Fibroblast of lung (primary cell): ENCODE results near the gene ZNF385A. TPM values are rescaled to one million over a fixed set of nuclear protein-coding genes. Genes with fewer than 3 reads are reported as not detected.

Source experiments
- DNase-seq, 2 donors: peaks; one replicate each; pipeline versions ENCODE4 v3.0.0 to v3.0.0-alpha.2; 2010; ENCODE audit warnings: low read depth in 2 of 2
- H2AFZ ChIP-seq: 2 replicates; pipeline ENCODE4 v1.5.1; 2012; ENCODE audit warnings: low read length, control low read depth, inconsistent platforms
- H3K27ac ChIP-seq: 2 replicates; pipeline ENCODE4 v1.5.1; 2011; ENCODE audit warnings: low read length, control low read depth; ENCODE audit not compliant: insufficient read depth
- H3K27me3 ChIP-seq: 2 replicates; pipeline ENCODE4 v1.5.1; 2011; ENCODE audit warnings: mild to moderate bottlenecking, low read length; ENCODE audit not compliant: control insufficient read depth, insufficient read depth
- H3K36me3 ChIP-seq: 2 replicates; pipeline ENCODE4 v1.5.1; 2011; ENCODE audit warnings: low read length; ENCODE audit not compliant: control insufficient read depth, insufficient read depth
- H3K4me1 ChIP-seq: 2 replicates; pipeline ENCODE4 v1.5.1; 2011; ENCODE audit warnings: low read length; ENCODE audit not compliant: control insufficient read depth, insufficient read depth; ENCODE audit errors: extremely low read depth
- H3K4me2 ChIP-seq: 2 replicates; pipeline ENCODE4 v1.5.1; 2011; ENCODE audit warnings: low read length, control low read depth; ENCODE audit not compliant: insufficient read depth; ENCODE audit errors: extremely low read depth
- H3K4me3 ChIP-seq, 4 experiments: fragments of 200-600 bp in 1 of 4; sonication (generic) in 1 of 4; replicated peaks in 1 of 4; 2 replicates each; pipeline ENCODE4 v1.5.1; 2011 to 2016; ENCODE audit warnings: low read length in 4 of 4, low read depth in 3 of 4, mild to moderate bottlenecking in 3 of 4, control low read depth in 2 of 4, inconsistent platforms in 1 of 4, mixed read lengths in 1 of 4; ENCODE audit not compliant: insufficient read depth in 1 of 4; ENCODE audit errors: control extremely low read depth in 1 of 4
- H3K79me2 ChIP-seq: 2 replicates; pipeline ENCODE4 v1.5.1; 2012; ENCODE audit warnings: mild to moderate bottlenecking, low read length, inconsistent platforms; ENCODE audit not compliant: control insufficient read depth, insufficient read depth
- H3K9ac ChIP-seq: 2 replicates; pipeline ENCODE4 v1.5.1; 2011; ENCODE audit warnings: mild to moderate bottlenecking, low read length, control low read depth; ENCODE audit not compliant: insufficient read depth
- H3K9me3 ChIP-seq: 2 replicates; pipeline ENCODE4 v1.5.1; 2012; ENCODE audit warnings: low read depth, low read length; ENCODE audit not compliant: control insufficient read depth, insufficient read depth
- H4K20me1 ChIP-seq: 2 replicates; pipeline ENCODE4 v1.5.1; 2011; ENCODE audit warnings: low read length; ENCODE audit not compliant: control insufficient read depth, insufficient read depth; ENCODE audit errors: extremely low read depth
- EZH2 ChIP-seq: IDR thresholded peaks from 2 replicates; pipeline ENCODE4 v1.5.1; 2012; ENCODE audit warnings: low read length, control low read depth, mild to moderate bottlenecking; ENCODE audit errors: missing control alignments
- polyA plus RNA-seq, 2 donors: library from polyadenylated mRNA; depleted of rRNA in 1 of 2; stranded (reverse) in 1 of 2; unstranded in 1 of 2; fragments of >200 nt; gene quantifications; 2 replicates each; pipeline ENCODE4 v1.2.1, GENCODE V29; 2011 to 2012; ENCODE audit warnings: missing spikeins in 1 of 2
- total RNA-seq: library from RNA; depleted of rRNA; stranded (reverse); fragments of >200 nt; gene quantifications from 2 replicates; pipeline ENCODE4 v1.2.1, GENCODE V29; 2014
- TF ChIP-seq, protein P1 (sequence below), 2 donors: IDR thresholded peaks in 1 of 2; conservative IDR thresholded peaks in 1 of 2; 1 replicate in 1 of 2; 2 replicates in 1 of 2; pipeline ENCODE4 v1.5.1; 2011 to 2012; ENCODE audit warnings: low read length in 2 of 2, control low read depth in 1 of 2, inconsistent platforms in 1 of 2, low read depth in 1 of 2, mild to moderate bottlenecking in 1 of 2

Gene ZNF385A
- total and polyA plus RNA-seq, 2 donors (not counting 1 experiment from before 2014, with no cell fraction given), result 0.69 to 3.3 TPM

- Histone ChIP-seq H3K9me3 (no peaks in the 10 kb centered on the region), H3K4me3 (no peak overlapping the region)
- peak in 1 of 2 donors; percentile 80 for DNase-seq
Observed at GRCh38 chr12:54371328-54372112, 13.0 kb downstream of the ZNF385A start.

GRCh38 chr12:54370171-54370730, 14.3 kb downstream of the ZNF385A start:
- H2AFZ ChIP-seq, result no peak overlapping the region
- H3K4me1 ChIP-seq, result peaks cover 17% of the 10 kb centered on the region
- H3K4me2 ChIP-seq, result peak overlapping the region; percentile 62
- DNase-seq, result peak; percentile 77 to 83
- no peaks in the 10 kb centered on the region for H3K9me3 ChIP-seq
- no peaks in the 10 kb centered on the region for H3K79me2 ChIP-seq
- no peaks in the 10 kb centered on the region for H3K36me3 ChIP-seq
- TF ChIP-seq, protein P1, sequence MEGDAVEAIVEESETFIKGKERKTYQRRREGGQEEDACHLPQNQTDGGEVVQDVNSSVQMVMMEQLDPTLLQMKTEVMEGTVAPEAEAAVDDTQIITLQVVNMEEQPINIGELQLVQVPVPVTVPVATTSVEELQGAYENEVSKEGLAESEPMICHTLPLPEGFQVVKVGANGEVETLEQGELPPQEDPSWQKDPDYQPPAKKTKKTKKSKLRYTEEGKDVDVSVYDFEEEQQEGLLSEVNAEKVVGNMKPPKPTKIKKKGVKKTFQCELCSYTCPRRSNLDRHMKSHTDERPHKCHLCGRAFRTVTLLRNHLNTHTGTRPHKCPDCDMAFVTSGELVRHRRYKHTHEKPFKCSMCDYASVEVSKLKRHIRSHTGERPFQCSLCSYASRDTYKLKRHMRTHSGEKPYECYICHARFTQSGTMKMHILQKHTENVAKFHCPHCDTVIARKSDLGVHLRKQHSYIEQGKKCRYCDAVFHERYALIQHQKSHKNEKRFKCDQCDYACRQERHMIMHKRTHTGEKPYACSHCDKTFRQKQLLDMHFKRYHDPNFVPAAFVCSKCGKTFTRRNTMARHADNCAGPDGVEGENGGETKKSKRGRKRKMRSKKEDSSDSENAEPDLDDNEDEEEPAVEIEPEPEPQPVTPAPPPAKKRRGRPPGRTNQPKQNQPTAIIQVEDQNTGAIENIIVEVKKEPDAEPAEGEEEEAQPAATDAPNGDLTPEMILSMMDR (conservative IDR thresholded peaks at IDR 0.05 in 1 of 2, IDR thresholded peaks at IDR 0.05 in 1 of 2; ENCODE audit: low read depth in 1 of 2, low read length in 2 of 2), result peak; percentile 76 to 83
- no peak for TF ChIP-seq EZH2
- no peak overlapping the region for H3K27ac ChIP-seq
- H3K9ac ChIP-seq, result peak overlapping the region; percentile 23
- H4K20me1 ChIP-seq, result no peaks in the 10 kb centered on the region
- no peaks in the 10 kb centered on the region for H3K27me3 ChIP-seq
- peak overlapping the region; percentile 32 to 48 (median 34) for H3K4me3 ChIP-seq

More at GRCh38 chr12:54371328-54372112, 13.0 kb downstream of the ZNF385A start:
- no peak for TF ChIP-seq EZH2
- TF ChIP-seq, protein P1 (conservative IDR thresholded peaks at IDR 0.05 in 1 of 2, IDR thresholded peaks at IDR 0.05 in 1 of 2; ENCODE audit: low read depth in 1 of 2, low read length in 2 of 2), result no peak
- H3K4me2 ChIP-seq, result peak overlapping the region; percentile 33
- H3K36me3 ChIP-seq, result no peaks in the 10 kb centered on the region
- peaks cover 17% of the 10 kb centered on the region for H3K4me1 ChIP-seq
- no peaks in the 10 kb centered on the region for H4K20me1 ChIP-seq
- no peaks in the 10 kb centered on the region for H3K79me2 ChIP-seq
- no peak overlapping the region for H3K9ac ChIP-seq
- no peak overlapping the region for H3K27ac ChIP-seq
- no peaks in the 10 kb centered on the region for H3K27me3 ChIP-seq
- no peak overlapping the region for H2AFZ ChIP-seq

- H3K36me3 ChIP-seq, result no peaks in the 10 kb centered on the region
- H3K4me3 ChIP-seq, result peak overlapping the region in 3 of 4 experiments; percentile 19 to 48 (median 37)
- no peak for TF ChIP-seq EZH2
- TF ChIP-seq, protein P1 (conservative IDR thresholded peaks at IDR 0.05 in 1 of 2, IDR thresholded peaks at IDR 0.05 in 1 of 2; ENCODE audit: low read depth in 1 of 2, low read length in 2 of 2), result no peak
Observed at GRCh38 chr12:54369597-54370131, 14.9 kb downstream of the ZNF385A start.

More at GRCh38 chr12:54369597-54370131, 14.9 kb downstream of the ZNF385A start:
- Histone ChIP-seq H3K27ac (no peak overlapping the region), H3K4me2 (peak overlapping the region; percentile 88), H3K4me1 (peaks cover 17% of the 10 kb centered on the region), H3K9ac (no peak overlapping the region), H2AFZ (no peak overlapping the region), H3K9me3 (no peaks in the 10 kb centered on the region), H3K27me3 (no peaks in the 10 kb centered on the region), H4K20me1 (no peaks in the 10 kb centered on the region), H3K79me2 (no peaks in the 10 kb centered on the region)
- DNase-seq, result no peak
